ENCODE measurements around the gene DNAJB2. TPM values are rescaled to one million over a fixed set of nuclear protein-coding genes. Genes with fewer than 3 reads are reported as not detected.

Gene DNAJB2
- total RNA-seq, 1 experiment from 2014 or later, result 66.2 TPM

- H3K36me3 ChIP-seq (ENCODE audit: control insufficient read depth, insufficient read depth, low read length), result no peaks in the 10 kb centered on the region
- ChIA-PET POLR2A (no interaction called here), CTCF (no interaction called here)
- intact Hi-C loops (cut with micrococcal nuclease; ENCODE audit: unreplicated experiment), result no loop called here
- TF ChIP-seq REST (IDR thresholded peaks at IDR 0.05; ENCODE audit: insufficient read depth in 1 of 2, low read depth in 2 of 2, low read length in 1 of 2) (no peak), CTCF (IDR thresholded peaks at IDR 0.05) (no peak), TCF7L2 (IDR thresholded peaks at IDR 0.05; ENCODE audit: low read depth, low read length) (no peak), SIN3A (IDR thresholded peaks at IDR 0.05; ENCODE audit: borderline replicate concordance, insufficient read depth, low read depth, low read length) (no peak)
- no peak overlapping the region for H3K27ac ChIP-seq (ENCODE audit: low read length)
- DNase-seq (ENCODE audit: low read depth, low spot score), result no peak
- no TSS peak for BruUV-seq (replicated peaks)
- no peak for ATAC-seq
- peaks cover 19% of the 10 kb centered on the region for H3K4me1 ChIP-seq (ENCODE audit: control insufficient read depth, insufficient read depth, low read length)
- no peaks in the 10 kb centered on the region for H3K9me3 ChIP-seq (ENCODE audit: control insufficient read depth, insufficient read depth, low read depth, low read length)
- H3K4me3 ChIP-seq (ENCODE audit: low read depth in 2 of 2, low read length in 2 of 2), result no peak overlapping the region
- H3K27me3 ChIP-seq (ENCODE audit: control insufficient read depth, insufficient read depth, low read length), result no peaks in the 10 kb centered on the region
- in situ Hi-C loops (cut with HindIII; ENCODE audit: low pct_unique_long_range_greater_than_20kb, low sequenced_read_pairs), result no loop called here
Observed at GRCh38 chr2:219271021-219271420, 8.1 kb upstream of the DNAJB2 start.

GRCh38 chr2:219272356-219272755 lies 6.8 kb upstream of the DNAJB2 start:
- intact Hi-C loops (cut with micrococcal nuclease; ENCODE audit: unreplicated experiment), result no loop called here
- Histone ChIP-seq H3K4me3 (ENCODE audit: low read depth in 2 of 2, low read length in 2 of 2) (no peak overlapping the region), H3K36me3 (ENCODE audit: control insufficient read depth, insufficient read depth, low read length) (no peaks in the 10 kb centered on the region), H3K27ac (ENCODE audit: low read length) (no peak overlapping the region), H3K27me3 (ENCODE audit: control insufficient read depth, insufficient read depth, low read length) (no peaks in the 10 kb centered on the region), H3K4me1 (ENCODE audit: control insufficient read depth, insufficient read depth, low read length) (peaks cover 21% of the 10 kb centered on the region), H3K9me3 (ENCODE audit: control insufficient read depth, insufficient read depth, low read depth, low read length) (no peaks in the 10 kb centered on the region)
- BruUV-seq (replicated peaks), result no TSS peak
- ChIA-PET POLR2A (no interaction called here), CTCF (no interaction called here)
- TF ChIP-seq POLR2AphosphoS5 (IDR thresholded peaks at IDR 0.05; ENCODE audit: low read depth, low read length) (no peak), SIN3A (IDR thresholded peaks at IDR 0.05; ENCODE audit: borderline replicate concordance, insufficient read depth, low read depth, low read length) (no peak), CTCF (IDR thresholded peaks at IDR 0.05) (no peak), REST (IDR thresholded peaks at IDR 0.05; ENCODE audit: insufficient read depth in 1 of 2, low read depth in 2 of 2, low read length in 1 of 2) (no peak), TCF7L2 (IDR thresholded peaks at IDR 0.05; ENCODE audit: low read depth, low read length) (no peak)
- in situ Hi-C loops (cut with HindIII; ENCODE audit: low pct_unique_long_range_greater_than_20kb, low sequenced_read_pairs), result no loop called here
- DNase-seq (ENCODE audit: low read depth, low spot score), result no peak
- ATAC-seq, result no peak

Measured in Panc1 (cell line).